HepG2 (cell line): ENCODE results near the gene PRELP. TPM values are rescaled to one million over a fixed set of nuclear protein-coding genes. Genes with fewer than 3 reads are reported as not detected.
A peak's percentile ranks its signal among the peaks of the same experiment; 100 is the strongest.

Source experiments
- CENPBD1 ChIP-seq: sonication (generic); formaldehyde crosslinking; IDR thresholded peaks from 2 replicates; pipeline ENCODE4 v1.8.0; 2022; ENCODE audit warnings: missing genetic modification reagents, low read depth, mild to moderate bottlenecking, borderline replicate concordance
- HINFP ChIP-seq: sonication (generic); formaldehyde crosslinking; IDR thresholded peaks from 2 replicates; pipeline ENCODE4 v1.4.0; 2020; ENCODE audit warnings: low read depth, mild to moderate bottlenecking, missing genetic modification reagents
- PAXIP1 ChIP-seq: sonication (generic); formaldehyde crosslinking; conservative IDR thresholded peaks from 2 replicates; pipeline ENCODE4 v1.4.0; 2020; ENCODE audit warnings: mild to moderate bottlenecking, missing genetic modification reagents, moderate library complexity
- SAP130 ChIP-seq: IDR thresholded peaks from 2 replicates; pipeline ENCODE4 v1.6.1; 2016; ENCODE audit warnings: low read depth
- TMF1 ChIP-seq: sonication (generic); formaldehyde crosslinking; IDR thresholded peaks from 2 replicates; pipeline ENCODE4 v1.8.1; 2022; ENCODE audit warnings: low read depth, missing genetic modification reagents
- ZBTB1 ChIP-seq: sonication (generic); formaldehyde crosslinking; IDR thresholded peaks from 2 replicates; pipeline ENCODE4 v1.4.0; 2020; ENCODE audit warnings: missing genetic modification reagents, borderline replicate concordance
- ZNF484 ChIP-seq: sonication (generic); formaldehyde crosslinking; IDR thresholded peaks from 2 replicates; pipeline ENCODE4 v1.5.1; 2020; ENCODE audit warnings: mild to moderate bottlenecking, low read depth, missing genetic modification reagents, borderline replicate concordance
- ZNF646 ChIP-seq: sonication (generic); formaldehyde crosslinking; IDR thresholded peaks from 2 replicates; pipeline ENCODE4 v1.9.0; 2021; ENCODE audit warnings: mild to moderate bottlenecking, missing genetic modification reagents
- polyA plus RNA-seq, 8 experiments: library from polyadenylated mRNA; depleted of rRNA in 3 of 8; stranded (reverse) in 7 of 8; unstranded in 1 of 8; fragments of >200 nt; fragmentation: Illumina TruSeq in 4 of 8; extraction: Trizol in 4 of 8; gene quantifications; 2 replicates each; pipeline versions ENCODE4 v1.2.1 to v1.2.3, GENCODE V29; 2011 to 2016; ENCODE audit warnings: low read depth in 4 of 8, missing spikeins in 1 of 8, mixed read lengths in 1 of 8; ENCODE audit not compliant: insufficient read depth in 1 of 8
- total RNA-seq, 5 experiments: library from RNA; depleted of rRNA; stranded (reverse); fragments of >200 nt; fragmentation: Illumina TruSeq; extraction: Trizol; gene quantifications; 2 replicates each; pipeline ENCODE4 v1.2.3, GENCODE V29; 2016; ENCODE audit warnings: low read depth in 1 of 5

PRELP gene
- total and polyA plus RNA-seq, 2 of the 13 experiments (the other 11 are each of a cell fraction or from before 2014, with no cell fraction given): not detected

- TF ChIP-seq ZNF646 (CRISPR knock-in tag): 0 out of 2 replicates have a peak, but pooled peaks have one; percentile 42
- no peak for TF ChIP-seq ZBTB1
- no peak for TF ChIP-seq ZNF484 (CRISPR knock-in tag)
- no peak for TF ChIP-seq SAP130 (CRISPR knock-in tag)
- no peak for TF ChIP-seq PAXIP1
- no peak for TF ChIP-seq TMF1 (CRISPR knock-in tag)
- TF ChIP-seq CENPBD1 (CRISPR knock-in tag): no peak
- TF ChIP-seq HINFP (CRISPR knock-in tag): no peak
Observed at GRCh38 chr1:203527013-203527412, 51.4 kb downstream of the PRELP start (continued).
